H1 (cell line): ENCODE data around the gene SLCO4A1. TPM values are rescaled to one million over a fixed set of nuclear protein-coding genes. Genes with fewer than 3 reads are reported as not detected.

ENCODE experiments used
- CTCF ChIA-PET: fragments of 300-600 bp; sonication (Branson Sonifier 250); formaldehyde crosslinking; loops from one replicate; lab custom pipeline; 2021; ENCODE audit not compliant: partially characterized antibody; lab: Charles Lee
- POLR2A ChIA-PET: fragments of 300-600 bp; sonication (Branson Sonifier 250); formaldehyde crosslinking; loops from one replicate; lab custom pipeline; 2021; ENCODE audit warnings: inconsistent platforms; ENCODE audit not compliant: partially characterized antibody; lab: Charles Lee
- DNase-seq, 2 experiments: peaks; one replicate each; pipeline versions ENCODE4 v3.0.0 to v3.0.0-alpha.2; 2010 to 2022; ENCODE audit warnings: low spot score in 2 of 2, low read depth in 1 of 2, mixed read lengths in 1 of 2
- FAIRE-seq: peaks from 2 replicates; lab custom pipeline; 2011; peaks lifted over from hg19 to GRCh38; lab: Jason Lieb, UNC
- H2AFZ ChIP-seq: 2 replicates; pipeline ENCODE4 v1.8.1; 2012; ENCODE audit warnings: low read length, inconsistent platforms
- H2AK5ac ChIP-seq: 2 replicates; pipeline ENCODE4 v1.6.1; 2013; ENCODE audit warnings: low read depth, low read length
- H2BK120ac ChIP-seq: replicated peaks from 2 replicates; pipeline ENCODE3; 2013; ENCODE audit warnings: low read depth, low read length, inconsistent platforms
- H2BK12ac ChIP-seq: 2 replicates; pipeline ENCODE4 v1.6.1; 2013; ENCODE audit warnings: low read depth, low read length
- H2BK15ac ChIP-seq: 2 replicates; pipeline ENCODE4 v1.6.1; 2013; ENCODE audit warnings: low read length
- H2BK20ac ChIP-seq: 2 replicates; pipeline ENCODE4 v1.6.1; 2013; ENCODE audit warnings: low read length
- H2BK5ac ChIP-seq: 2 replicates; pipeline ENCODE4 v1.6.1; 2013; ENCODE audit warnings: low read depth, low read length
- H3K14ac ChIP-seq: 2 replicates; pipeline ENCODE4 v1.6.1; 2013; ENCODE audit warnings: inconsistent platforms; ENCODE audit not compliant: insufficient read length
- H3K18ac ChIP-seq: 2 replicates; pipeline ENCODE4 v1.6.1; 2013; ENCODE audit warnings: low read length; ENCODE audit errors: extremely low read depth
- H3K23ac ChIP-seq: 2 replicates; pipeline ENCODE4 v1.6.1; 2013; ENCODE audit warnings: inconsistent platforms; ENCODE audit not compliant: insufficient read length
- H3K23me2 ChIP-seq: 2 replicates; pipeline ENCODE4 v1.6.1; 2013; ENCODE audit warnings: low read depth, low read length
- H3K27ac ChIP-seq: 2 replicates; pipeline ENCODE4 v1.6.1; 2011; ENCODE audit warnings: low read depth, low read length, inconsistent platforms
- H3K27me3 ChIP-seq, 4 experiments: replicated peaks in 1 of 4; 1 replicate in 1 of 4; 2 replicates in 3 of 4; pipeline versions ENCODE4 v1.6.1 to v1.8.1; 2011 to 2013; ENCODE audit warnings: low read length in 3 of 4, mild to moderate bottlenecking in 3 of 4, inconsistent platforms in 2 of 4, mixed read lengths in 2 of 4, moderate library complexity in 1 of 4; ENCODE audit not compliant: control insufficient read depth in 3 of 4, insufficient read depth in 3 of 4; ENCODE audit errors: extremely low read depth in 1 of 4
- H3K36me3 ChIP-seq, 4 experiments: 2 replicates each; pipeline versions ENCODE4 v1.6.1 to v1.8.1; 2011 to 2013; ENCODE audit warnings: mild to moderate bottlenecking in 4 of 4, low read length in 3 of 4, moderate library complexity in 2 of 4, control low read depth in 1 of 4, inconsistent platforms in 1 of 4; ENCODE audit not compliant: insufficient read depth in 4 of 4, control insufficient read depth in 2 of 4
- H3K4ac ChIP-seq: replicated peaks from 2 replicates; pipeline ENCODE3; 2013; ENCODE audit warnings: low read length, low read depth, mixed read lengths, inconsistent platforms; ENCODE audit not compliant: insufficient read length
- H3K4me1 ChIP-seq, 4 experiments: replicated peaks in 1 of 4; 1 replicate in 1 of 4; 2 replicates in 3 of 4; pipeline versions ENCODE4 v1.6.1 to v1.8.1; 2011 to 2013; ENCODE audit warnings: low read length in 3 of 4, inconsistent platforms in 2 of 4, mixed read lengths in 1 of 4; ENCODE audit not compliant: insufficient read depth in 4 of 4, control insufficient read depth in 3 of 4
- H3K4me2 ChIP-seq, 2 experiments: 2 replicates each; pipeline versions ENCODE4 v1.6.1 to v1.8.1; 2011 to 2013; ENCODE audit warnings: low read depth in 2 of 2, low read length in 2 of 2, control low read depth in 1 of 2, inconsistent platforms in 1 of 2, mild to moderate bottlenecking in 1 of 2; ENCODE audit not compliant: insufficient read depth in 1 of 2
- H3K4me3 ChIP-seq, 4 experiments: fragments of 200-600, 300-600 bp in 1 of 4; sonication (generic), shearing (Covaris generic), sonication (Bioruptor Twin) in 1 of 4; 2 replicates each; pipeline versions ENCODE4 v1.5.1 to v1.8.1; 2011 to 2016; ENCODE audit warnings: low read length in 4 of 4, low read depth in 3 of 4, control low read depth in 2 of 4, inconsistent platforms in 2 of 4, mild to moderate bottlenecking in 2 of 4, mixed read lengths in 1 of 4, moderate library complexity in 1 of 4; ENCODE audit not compliant: insufficient read depth in 2 of 4; ENCODE audit errors: extremely low read depth in 1 of 4
- H3K56ac ChIP-seq: replicated peaks from 2 replicates; pipeline ENCODE3; 2013; ENCODE audit warnings: low read depth, mild to moderate bottlenecking, mixed read lengths, low read length, inconsistent platforms; ENCODE audit not compliant: insufficient read length
- H3K79me1 ChIP-seq: 2 replicates; pipeline ENCODE4 v1.6.1; 2013; ENCODE audit warnings: low read depth, low read length, control low read depth
- H3K79me2 ChIP-seq, 2 experiments: 2 replicates each; pipeline versions ENCODE4 v1.6.1 to v1.8.1; 2012 to 2013; ENCODE audit warnings: low read length in 2 of 2, mild to moderate bottlenecking in 2 of 2, inconsistent platforms in 1 of 2; ENCODE audit not compliant: insufficient read depth in 2 of 2, control insufficient read depth in 1 of 2
- H3K9ac ChIP-seq, 4 experiments: replicated peaks in 1 of 4; 1 replicate in 1 of 4; 2 replicates in 3 of 4; pipeline versions ENCODE4 v1.6.1 to v1.8.1; 2011 to 2013; ENCODE audit warnings: low read depth in 3 of 4, low read length in 3 of 4, control low read depth in 2 of 4, mild to moderate bottlenecking in 2 of 4, moderate library complexity in 2 of 4, inconsistent platforms in 1 of 4; ENCODE audit errors: extremely low read depth in 1 of 4
- H3K9me3 ChIP-seq, 2 experiments: 2 replicates each; pipeline versions ENCODE4 v1.6.1 to v1.8.1; 2012 to 2013; ENCODE audit warnings: mild to moderate bottlenecking in 2 of 2, moderate library complexity in 2 of 2, control low read depth in 1 of 2, inconsistent platforms in 1 of 2, low read depth in 1 of 2, low read length in 1 of 2, mixed read lengths in 1 of 2; ENCODE audit not compliant: insufficient read depth in 2 of 2
- H4K20me1 ChIP-seq, 2 experiments: replicated peaks in 1 of 2; 2 replicates each; pipeline versions ENCODE3 to v1.8.1; 2011 to 2013; ENCODE audit warnings: inconsistent platforms in 2 of 2, low read length in 2 of 2, mild to moderate bottlenecking in 1 of 2; ENCODE audit not compliant: insufficient read depth in 2 of 2, control insufficient read depth in 1 of 2
- H4K5ac ChIP-seq: 2 replicates; pipeline ENCODE4 v1.6.1; 2013; ENCODE audit warnings: low read length, low read depth, mixed read lengths, inconsistent platforms; ENCODE audit not compliant: insufficient read length
- H4K8ac ChIP-seq: 2 replicates; pipeline ENCODE4 v1.8.0; 2013; ENCODE audit warnings: mild to moderate bottlenecking, moderate library complexity, low read length, inconsistent platforms; ENCODE audit not compliant: insufficient read depth; ENCODE audit errors: extremely low read depth
- H4K91ac ChIP-seq: replicated peaks from 2 replicates; pipeline ENCODE3; 2013; ENCODE audit warnings: low read length, mixed read lengths, inconsistent platforms; ENCODE audit not compliant: insufficient read length
- ASH2L ChIP-seq: fragments of 200-600, 300-600 bp; sonication (generic); IDR thresholded peaks from one replicate; pipeline ENCODE4 v1.7.1; 2017; ENCODE audit warnings: low read length
- BRCA1 ChIP-seq: IDR thresholded peaks from 2 replicates; pipeline ENCODE4 v1.6.1; 2012; ENCODE audit warnings: low read depth, low read length, improper control_type of control experiment
- CHD2 ChIP-seq: IDR thresholded peaks from 2 replicates; pipeline ENCODE4 v1.6.1; 2012; ENCODE audit warnings: low read length, improper control_type of control experiment
- MAX ChIP-seq: IDR thresholded peaks from 2 replicates; pipeline ENCODE4 v1.6.1; 2012; ENCODE audit warnings: inconsistent platforms
- NRF1 ChIP-seq: IDR thresholded peaks from 2 replicates; pipeline ENCODE4 v1.6.1; 2011; ENCODE audit warnings: mild to moderate bottlenecking, low read depth, low read length, improper control_type of control experiment
- POLR2AphosphoS5 ChIP-seq: IDR thresholded peaks from 2 replicates; pipeline ENCODE4 v1.6.1; 2011; ENCODE audit warnings: low read depth, low read length
- TBP ChIP-seq: IDR thresholded peaks from 2 replicates; pipeline ENCODE4 v1.6.1; 2011; ENCODE audit warnings: low read depth, low read length, improper control_type of control experiment
- USF2 ChIP-seq: IDR thresholded peaks from 2 replicates; pipeline ENCODE4 v1.6.1; 2011; ENCODE audit warnings: low read length, improper control_type of control experiment
- WGBS, 2 experiments: shearing (Covaris generic) in 1 of 2; methylation state at CpG; one replicate each; pipeline versions ENCODE4 v1.1.6 to v1.1.7; 2013 to 2015; ENCODE audit warnings: low lambda C conversion rate in 2 of 2, mixed read lengths in 2 of 2, inconsistent platforms in 1 of 2, low coverage in 1 of 2, missing lambda C conversion rate in 1 of 2; ENCODE audit not compliant: insufficient replicate concordance in 2 of 2, insufficient coverage in 1 of 2, insufficient read length in 1 of 2; ENCODE audit errors: extremely low coverage in 1 of 2, missing lambda C conversion rate in 1 of 2; 5-methylcytosine and 5-hydroxymethylcytosine counted together
- polyA plus RNA-seq, 7 experiments: library from polyadenylated mRNA; depleted of rRNA in 3 of 7; stranded (reverse) in 5 of 7; unstranded in 2 of 7; fragments of >200 nt in 5 of 7; fragments of 200-250 nt in 2 of 7; gene quantifications; 1 replicate in 5 of 7; 2 replicates in 1 of 7; 4 replicates in 1 of 7; pipeline versions ENCODE4 v1.2.1 to v1.2.3, GENCODE V29; 2011 to 2013; ENCODE audit warnings: missing spikeins in 2 of 7, mixed read lengths in 2 of 7
- total RNA-seq: library from RNA; stranded (reverse); fragmentation: NEBNext Ultra II Directional; extraction: Animal tissue kit (Norgen Biotek cat#: 25700); gene quantifications from 2 replicates; pipeline ENCODE4 v1.2.1, GENCODE V29; 2021

Gene SLCO4A1
- total and polyA plus RNA-seq, 2 of the 8 experiments (the other 6 are each of a cell fraction or from before 2014, with no cell fraction given) = 10.5 to 18.5 TPM

- H3K18ac ChIP-seq = 0 out of 2 replicates have a peak overlapping the region, but pooled peaks have one; percentile 71
- H3K4me1 ChIP-seq = peaks cover 6 to 26% (median 18%) of the 10 kb centered on the region in 4 experiments
- H3K23ac ChIP-seq = no peak overlapping the region
- H3K79me2 ChIP-seq = no peaks in the 10 kb centered on the region
- ChIA-PET CTCF (interaction anchor here (1.0 to 2.5 kb wide), 8 partner anchors 10 to 205 kb away, joined by 3 to 23 read pairs (median 3); no protein-coding TSS in a partner anchor), POLR2A (no interaction called here)
- peak overlapping the region; percentile 67; the same call in 1 of the 2 replicates for H2AK5ac ChIP-seq
- H2BK5ac ChIP-seq = peak overlapping the region; percentile 54; the same call in 1 of the 2 replicates
- no peak overlapping the region for H3K56ac ChIP-seq
- H4K8ac ChIP-seq = peak overlapping the region; percentile 57; the same call in 1 of the 2 replicates
- no peaks in the 10 kb centered on the region for H3K23me2 ChIP-seq
- DNase-seq = no peak
- H3K27ac ChIP-seq = no peak overlapping the region
- no peak overlapping the region for H3K14ac ChIP-seq
- TF ChIP-seq MAX (no peak), NRF1 (no peak), BRCA1 (no peak), POLR2AphosphoS5 (no peak), TBP (no peak), ASH2L (no peak), USF2 (no peak), CHD2 (no peak)
- H3K4me3 ChIP-seq = no peak overlapping the region
- no peak overlapping the region for H3K9ac ChIP-seq
- peak overlapping the region; percentile 60 for H2BK120ac ChIP-seq
- H4K20me1 ChIP-seq = no peaks in the 10 kb centered on the region
- H3K27me3 ChIP-seq = no peaks in the 10 kb centered on the region; a peak in 1 of 7 replicates
- peak overlapping the region; percentile 93; the same call in 1 of the 2 replicates for H2BK20ac ChIP-seq
- no peak for FAIRE-seq
- WGBS, 2 experiments = 92% methylated on average over 11 of the region's 11 CpGs; no CpG with 5 or more reads in 1 of the 2 experiments
- peak overlapping the region; percentile 57 for H4K5ac ChIP-seq
- peak overlapping the region; percentile 31; the same call in 1 of the 2 replicates for H2BK15ac ChIP-seq
- no peak overlapping the region for H3K4me2 ChIP-seq
- H2AFZ ChIP-seq = no peak overlapping the region
- H3K4ac ChIP-seq = peak overlapping the region; percentile 97
- no peaks in the 10 kb centered on the region for H3K9me3 ChIP-seq
- H2BK12ac ChIP-seq = peak overlapping the region; percentile 87; the same call in 1 of the 2 replicates
- H3K79me1 ChIP-seq = no peaks in the 10 kb centered on the region
- H3K36me3 ChIP-seq = no peaks in the 10 kb centered on the region
- H4K91ac ChIP-seq = peak overlapping the region; percentile 99
These were observed 36.9 kb upstream of the SLCO4A1 start for GRCh38 chr20:62605236-62605943.
